Omental fat pad (tissue), 4 donors: ENCODE measurements around the gene TRPM3. TPM values are rescaled to one million over a fixed set of nuclear protein-coding genes. Genes with fewer than 3 reads are reported as not detected.

Source experiments
- ATAC-seq: fragments of 150-250 bp; one replicate; pipeline ENCODE4 v1.9.1; 2016; ENCODE audit warnings: mild to moderate bottlenecking, moderate library complexity; ENCODE audit not compliant: low FRiP score
- DNase-seq: peaks from one replicate; pipeline ENCODE4 v3.0.0-alpha.2; 2019; ENCODE audit warnings: low spot score
- total RNA-seq, 4 donors: library from RNA; depleted of rRNA; stranded (reverse); fragments of >200 nt; gene quantifications; one replicate each; pipeline ENCODE4 v1.1.0, GENCODE V29; 2016
- TF ChIP-seq, protein P1 (sequence below), 3 donors: fragments of 450-650 bp; IDR thresholded peaks; one replicate each; pipeline ENCODE4 v1.5.1; 2016 to 2017; ENCODE audit warnings: antibody characterized with exemption in 3 of 3, mild to moderate bottlenecking in 3 of 3, moderate library complexity in 2 of 3

Gene TRPM3
- total RNA-seq, 4 donors from 2014 or later = 0.60 to 9.3 (median 1.5) TPM

DNA sequence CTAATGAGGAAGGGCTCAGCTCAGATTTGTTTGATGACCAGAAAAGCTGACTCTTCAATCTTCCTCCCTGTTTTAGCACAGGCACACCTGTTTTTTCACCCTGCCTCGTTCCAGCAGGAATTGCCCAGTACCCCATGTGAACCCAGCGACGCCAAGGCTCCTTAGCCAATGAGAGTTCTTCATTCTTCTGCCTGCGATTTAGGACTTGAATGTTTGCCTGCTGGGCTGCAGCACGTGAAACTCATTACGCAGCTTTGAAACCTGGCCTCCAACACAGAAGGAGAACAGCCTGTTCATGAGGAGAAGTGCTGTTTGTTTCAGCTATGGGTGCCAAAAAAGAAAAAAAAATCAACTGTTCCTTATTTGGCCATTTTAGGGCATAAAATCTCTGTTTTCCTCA lies 315.5 kb downstream of the TRPM3 start:
- no peak for ATAC-seq
- no peak for DNase-seq
- TF ChIP-seq, protein P1, sequence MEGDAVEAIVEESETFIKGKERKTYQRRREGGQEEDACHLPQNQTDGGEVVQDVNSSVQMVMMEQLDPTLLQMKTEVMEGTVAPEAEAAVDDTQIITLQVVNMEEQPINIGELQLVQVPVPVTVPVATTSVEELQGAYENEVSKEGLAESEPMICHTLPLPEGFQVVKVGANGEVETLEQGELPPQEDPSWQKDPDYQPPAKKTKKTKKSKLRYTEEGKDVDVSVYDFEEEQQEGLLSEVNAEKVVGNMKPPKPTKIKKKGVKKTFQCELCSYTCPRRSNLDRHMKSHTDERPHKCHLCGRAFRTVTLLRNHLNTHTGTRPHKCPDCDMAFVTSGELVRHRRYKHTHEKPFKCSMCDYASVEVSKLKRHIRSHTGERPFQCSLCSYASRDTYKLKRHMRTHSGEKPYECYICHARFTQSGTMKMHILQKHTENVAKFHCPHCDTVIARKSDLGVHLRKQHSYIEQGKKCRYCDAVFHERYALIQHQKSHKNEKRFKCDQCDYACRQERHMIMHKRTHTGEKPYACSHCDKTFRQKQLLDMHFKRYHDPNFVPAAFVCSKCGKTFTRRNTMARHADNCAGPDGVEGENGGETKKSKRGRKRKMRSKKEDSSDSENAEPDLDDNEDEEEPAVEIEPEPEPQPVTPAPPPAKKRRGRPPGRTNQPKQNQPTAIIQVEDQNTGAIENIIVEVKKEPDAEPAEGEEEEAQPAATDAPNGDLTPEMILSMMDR (IDR thresholded peaks at IDR 0.05) = no peak

DNA sequence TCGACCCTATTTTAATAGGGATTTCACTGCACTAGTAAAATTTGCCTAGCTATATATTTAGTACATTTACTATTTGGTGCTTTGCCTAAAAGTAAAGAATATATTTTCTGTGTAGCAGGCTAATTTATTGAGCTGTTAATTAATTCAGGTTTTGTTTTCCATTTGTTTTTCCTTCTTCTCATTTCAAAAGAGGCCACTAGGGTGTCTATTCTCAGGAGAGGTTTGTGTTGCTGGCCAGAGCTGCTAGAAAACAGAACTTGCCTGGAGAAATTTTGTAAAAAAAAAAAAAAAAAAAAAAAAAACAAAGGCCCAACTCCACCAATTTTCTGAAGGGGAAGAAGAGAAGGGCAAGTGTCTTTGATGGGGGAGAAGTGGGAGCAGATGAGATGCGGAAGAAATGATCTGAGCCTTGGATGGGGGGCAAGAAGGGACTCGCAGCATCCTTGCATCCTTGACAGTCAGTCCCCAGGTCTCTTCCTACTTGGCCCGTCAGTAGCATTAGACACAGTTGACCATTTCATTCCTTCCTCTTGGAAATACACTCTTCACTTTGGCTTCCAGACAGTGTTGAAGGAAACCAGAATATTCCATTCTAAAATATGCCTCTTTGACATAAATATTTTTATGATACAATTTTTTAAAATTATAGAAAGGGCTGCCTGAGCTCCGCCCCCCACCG lies 318.5 kb downstream of the TRPM3 start:
- TF ChIP-seq, protein P1 (IDR thresholded peaks at IDR 0.05) = no peak
- no peak for ATAC-seq
- DNase-seq = no peak

DNA sequence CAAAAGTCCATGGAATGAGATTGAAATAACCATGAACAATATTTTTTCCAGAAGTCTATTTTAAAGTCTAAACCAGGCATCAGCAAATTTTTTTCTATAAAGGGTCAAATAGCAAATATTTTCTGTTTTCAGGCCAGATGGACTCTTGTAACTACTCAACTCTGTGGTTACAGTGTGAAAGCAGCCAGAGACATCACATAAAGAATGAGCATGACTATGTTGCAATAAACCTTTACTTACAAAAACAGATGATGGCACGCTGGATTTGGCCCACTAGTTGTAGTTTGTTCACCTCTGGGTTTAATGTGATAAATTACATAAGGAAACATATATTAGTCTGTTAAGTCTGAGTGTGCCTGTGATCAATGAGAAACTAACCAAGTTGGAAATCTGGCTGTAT lies 319.2 kb downstream of the TRPM3 start:
- TF ChIP-seq, protein P1 (IDR thresholded peaks at IDR 0.05) = no peak
- ATAC-seq (no peak), DNase-seq (no peak)

DNA sequence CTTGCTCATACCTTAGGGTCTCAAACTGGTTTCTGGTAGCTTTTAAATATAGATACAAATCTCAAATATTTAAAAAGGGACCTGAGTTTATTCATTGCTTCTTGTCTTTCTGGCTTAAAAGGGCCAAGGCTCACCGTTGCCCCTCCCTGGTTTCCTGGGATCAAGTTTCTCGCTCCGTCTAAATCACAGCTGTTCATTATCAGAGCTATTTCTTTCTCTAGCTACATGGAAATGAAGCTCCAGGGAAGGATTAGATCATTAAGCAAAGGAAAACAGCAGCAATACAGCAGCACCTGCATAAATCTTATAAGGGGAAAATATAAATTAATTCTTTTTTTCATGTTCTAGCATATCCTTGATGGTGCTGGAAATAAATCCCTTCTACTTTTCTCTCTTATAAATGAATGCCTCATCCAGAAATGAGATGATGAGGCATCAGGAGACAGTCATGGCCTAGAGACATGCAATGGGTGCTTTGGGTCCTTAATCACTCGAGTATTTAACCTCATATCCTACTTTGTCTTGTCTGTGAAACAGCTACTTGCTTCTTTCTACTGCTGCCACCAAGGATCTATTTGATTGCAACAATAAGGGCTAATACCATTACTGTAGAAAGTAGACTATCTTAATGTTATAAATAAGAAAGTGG lies 320.1 kb downstream of the TRPM3 start:
- ATAC-seq (no peak), DNase-seq (no peak)

DNA sequence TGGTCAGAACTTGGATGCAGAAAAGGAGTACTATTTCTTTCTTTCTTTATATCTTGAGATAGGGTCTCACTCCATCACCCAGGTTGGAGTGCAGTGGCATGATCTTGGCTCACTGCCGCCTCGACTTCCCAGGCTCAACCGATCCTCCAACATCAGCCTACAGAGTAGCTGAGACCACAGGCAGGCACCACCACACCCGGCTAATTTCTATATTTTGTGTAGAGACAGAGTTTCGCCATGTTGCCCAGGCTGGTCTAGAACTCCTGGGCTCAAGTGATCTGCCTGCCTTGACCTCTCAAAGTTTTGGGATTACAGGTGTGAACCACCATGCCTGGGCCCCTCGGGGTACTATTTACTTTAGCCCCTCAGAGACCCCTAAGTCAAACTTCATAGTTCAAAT lies 323.4 kb downstream of the TRPM3 start:
- TF ChIP-seq, protein P1 (IDR thresholded peaks at IDR 0.05) = no peak
- ATAC-seq = no peak
- no peak for DNase-seq

More for the DNA sequence above, 320.1 kb downstream of the TRPM3 start:
- TF ChIP-seq, protein P1 (IDR thresholded peaks at IDR 0.05) = no peak

DNA sequence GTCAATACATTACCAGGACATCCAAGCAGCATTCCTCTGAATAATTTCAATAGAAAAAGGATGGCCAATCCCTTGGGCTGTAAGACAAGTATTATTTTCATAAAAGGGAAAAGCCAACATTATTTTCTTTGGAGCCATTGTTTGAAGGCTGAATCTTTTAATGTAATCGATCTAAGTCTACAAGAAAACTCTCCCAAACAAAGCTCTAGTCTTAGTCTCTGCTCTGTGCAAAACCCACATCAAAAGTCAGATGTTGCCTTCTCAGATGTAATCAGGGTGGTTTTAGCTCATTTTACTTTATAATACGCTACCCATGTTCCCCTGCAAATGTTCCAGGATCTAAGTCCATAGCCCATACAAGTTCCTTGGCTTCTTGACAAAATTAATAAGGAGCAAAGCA lies 325.6 kb downstream of the TRPM3 start:
- DNase-seq = no peak
- no peak for ATAC-seq
- TF ChIP-seq, protein P1 (IDR thresholded peaks at IDR 0.05) = no peak

DNA sequence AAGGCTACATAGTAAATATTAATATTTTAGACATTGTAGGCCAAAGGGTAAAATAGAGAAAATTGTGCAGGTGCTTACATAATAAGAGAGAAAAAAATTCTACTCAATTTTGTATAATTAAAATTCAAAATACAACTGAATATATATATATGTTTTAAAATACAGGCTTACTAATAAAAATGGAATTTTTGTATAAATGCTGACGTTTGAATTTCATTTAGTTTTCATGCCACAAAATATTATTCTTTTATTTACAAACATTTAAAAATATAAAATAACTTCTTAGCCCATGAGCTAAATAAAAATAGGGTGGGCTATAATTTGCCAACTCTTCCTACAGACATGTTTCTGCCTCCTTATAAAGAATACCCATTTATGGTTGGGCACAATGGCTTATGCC lies 328.6 kb downstream of the TRPM3 start:
- DNase-seq (no peak), ATAC-seq (no peak)
- TF ChIP-seq, protein P1 (IDR thresholded peaks at IDR 0.05) = no peak
